ENCODE results near the gene NUP188.
"Not testable (repeated sequence)": the region's sequence is repeated elsewhere in the genome, so short reads cannot be mapped to it uniquely, and the experiment has no call there.

DNA sequence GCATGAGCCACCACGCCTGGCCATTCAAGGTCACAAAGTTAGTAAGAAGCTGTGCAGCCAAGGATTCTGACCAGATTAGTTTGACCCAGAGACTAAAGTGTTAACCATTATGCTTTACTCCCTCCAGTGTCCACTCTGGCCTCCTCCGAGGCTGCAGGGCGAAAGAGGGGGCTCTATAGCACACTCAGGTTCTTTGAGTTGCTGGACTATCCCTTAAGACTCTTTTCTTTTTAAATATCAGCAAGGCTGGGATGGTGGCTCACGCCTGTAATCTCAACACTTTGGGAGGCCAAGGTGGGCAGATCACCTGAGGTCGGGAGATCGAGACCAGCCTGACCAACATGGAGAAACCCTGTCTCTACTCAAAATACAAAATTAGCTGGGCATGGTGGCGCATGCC, 2.5 kb upstream of the NUP188 start:
- TF ChIP-seq ELF4 (IDR thresholded peaks at IDR 0.05); LEF1 (IDR thresholded peaks at IDR 0.05; ENCODE audit: borderline replicate concordance); FOXK2 (IDR thresholded peaks at IDR 0.05); FOXM1 (IDR thresholded peaks at IDR 0.05; ENCODE audit: borderline replicate concordance); L3MBTL2 (conservative IDR thresholded peaks at IDR 0.05); SP1 (IDR thresholded peaks at IDR 0.05); TARDBP (IDR thresholded peaks at IDR 0.05); ARNT (IDR thresholded peaks at IDR 0.05); CTBP1 (IDR thresholded peaks at IDR 0.05; ENCODE audit: borderline replicate concordance); FOXA1 (IDR thresholded peaks at IDR 0.05); BHLHE40 (IDR thresholded peaks at IDR 0.05; ENCODE audit: borderline replicate concordance); SUZ12 (IDR thresholded peaks at IDR 0.05); HDGF (IDR thresholded peaks at IDR 0.05; ENCODE audit: borderline replicate concordance): not testable (repeated sequence)
- TF ChIP-seq, protein P1, sequence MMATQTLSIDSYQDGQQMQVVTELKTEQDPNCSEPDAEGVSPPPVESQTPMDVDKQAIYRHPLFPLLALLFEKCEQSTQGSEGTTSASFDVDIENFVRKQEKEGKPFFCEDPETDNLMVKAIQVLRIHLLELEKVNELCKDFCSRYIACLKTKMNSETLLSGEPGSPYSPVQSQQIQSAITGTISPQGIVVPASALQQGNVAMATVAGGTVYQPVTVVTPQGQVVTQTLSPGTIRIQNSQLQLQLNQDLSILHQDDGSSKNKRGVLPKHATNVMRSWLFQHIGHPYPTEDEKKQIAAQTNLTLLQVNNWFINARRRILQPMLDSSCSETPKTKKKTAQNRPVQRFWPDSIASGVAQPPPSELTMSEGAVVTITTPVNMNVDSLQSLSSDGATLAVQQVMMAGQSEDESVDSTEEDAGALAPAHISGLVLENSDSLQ (IDR thresholded peaks at IDR 0.05) = not testable (repeated sequence)

All from HEK293T (cell line).